GM12878 (cell line): ENCODE measurements around the gene TGFB1I1. TPM values are rescaled to one million over a fixed set of nuclear protein-coding genes. Genes with fewer than 3 reads are reported as not detected.

Experiments used
- ATF7 ChIP-seq: fragments of 450-650 bp; IDR thresholded peaks from 2 replicates; pipeline ENCODE4 v1.6.1; 2016; ENCODE audit warnings: low read depth, mild to moderate bottlenecking
- SUPT20H ChIP-seq: IDR thresholded peaks from 2 replicates; pipeline ENCODE4 v1.6.1; 2011; ENCODE audit warnings: low read depth, mild to moderate bottlenecking, low read length, moderate library complexity, borderline replicate concordance; ENCODE audit not compliant: control insufficient read depth
- ZNF592 ChIP-seq: fragments of 450-650 bp; IDR thresholded peaks from 2 replicates; pipeline ENCODE4 v1.6.1; 2017; ENCODE audit warnings: mild to moderate bottlenecking, moderate library complexity
- polyA plus RNA-seq, 11 experiments: library from polyadenylated mRNA; depleted of rRNA in 4 of 11; unstranded in 6 of 11; stranded (reverse) in 5 of 11; fragments of >200 nt; fragmentation: Nextera tagmentation in 4 of 11; fragmentation: Illumina TruSeq in 1 of 11; extraction: Ambion mirVana in 4 of 11; extraction: Trizol in 1 of 11; gene quantifications; 1 replicate in 1 of 11; 2 replicates in 10 of 11; pipeline versions ENCODE4 v1.2.1 to v1.2.3, GENCODE V29; 2011 to 2016; ENCODE audit warnings: inconsistent platforms in 2 of 11, missing spikeins in 2 of 11, low read depth in 1 of 11
- total RNA-seq, 4 experiments: library from RNA; depleted of rRNA in 3 of 4; stranded (reverse); fragments of >200 nt in 3 of 4; fragmentation: Illumina TruSeq in 1 of 4; extraction: Trizol in 1 of 4; gene quantifications; 2 replicates each; pipeline versions ENCODE4 v1.2.1 to v1.2.3, GENCODE V29; 2013 to 2021
- TF ChIP-seq, protein P1 (sequence below): IDR thresholded peaks from 2 replicates; pipeline ENCODE4 v1.6.1; 2012; ENCODE audit warnings: low read depth, low read length, improper control_type of control experiment

TGFB1I1 gene
- total and polyA plus RNA-seq, 10 of the 15 experiments (the other 5 are each of a cell fraction or from before 2014, with no cell fraction given) = 0.13 to 2.3 (median 0.41) TPM; not detected in 2

GRCh38 chr16:31453255-31454204 lies 18.4 kb upstream of the TGFB1I1 start (continued):
- TF ChIP-seq ZNF592 = no peak
- TF ChIP-seq, protein P1, sequence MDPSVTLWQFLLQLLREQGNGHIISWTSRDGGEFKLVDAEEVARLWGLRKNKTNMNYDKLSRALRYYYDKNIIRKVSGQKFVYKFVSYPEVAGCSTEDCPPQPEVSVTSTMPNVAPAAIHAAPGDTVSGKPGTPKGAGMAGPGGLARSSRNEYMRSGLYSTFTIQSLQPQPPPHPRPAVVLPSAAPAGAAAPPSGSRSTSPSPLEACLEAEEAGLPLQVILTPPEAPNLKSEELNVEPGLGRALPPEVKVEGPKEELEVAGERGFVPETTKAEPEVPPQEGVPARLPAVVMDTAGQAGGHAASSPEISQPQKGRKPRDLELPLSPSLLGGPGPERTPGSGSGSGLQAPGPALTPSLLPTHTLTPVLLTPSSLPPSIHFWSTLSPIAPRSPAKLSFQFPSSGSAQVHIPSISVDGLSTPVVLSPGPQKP = no peak
- no peak for TF ChIP-seq ATF7
- no peak for TF ChIP-seq SUPT20H
